Measurements from ENCODE around the gene ERCC1.

Gene ERCC1

DNA sequence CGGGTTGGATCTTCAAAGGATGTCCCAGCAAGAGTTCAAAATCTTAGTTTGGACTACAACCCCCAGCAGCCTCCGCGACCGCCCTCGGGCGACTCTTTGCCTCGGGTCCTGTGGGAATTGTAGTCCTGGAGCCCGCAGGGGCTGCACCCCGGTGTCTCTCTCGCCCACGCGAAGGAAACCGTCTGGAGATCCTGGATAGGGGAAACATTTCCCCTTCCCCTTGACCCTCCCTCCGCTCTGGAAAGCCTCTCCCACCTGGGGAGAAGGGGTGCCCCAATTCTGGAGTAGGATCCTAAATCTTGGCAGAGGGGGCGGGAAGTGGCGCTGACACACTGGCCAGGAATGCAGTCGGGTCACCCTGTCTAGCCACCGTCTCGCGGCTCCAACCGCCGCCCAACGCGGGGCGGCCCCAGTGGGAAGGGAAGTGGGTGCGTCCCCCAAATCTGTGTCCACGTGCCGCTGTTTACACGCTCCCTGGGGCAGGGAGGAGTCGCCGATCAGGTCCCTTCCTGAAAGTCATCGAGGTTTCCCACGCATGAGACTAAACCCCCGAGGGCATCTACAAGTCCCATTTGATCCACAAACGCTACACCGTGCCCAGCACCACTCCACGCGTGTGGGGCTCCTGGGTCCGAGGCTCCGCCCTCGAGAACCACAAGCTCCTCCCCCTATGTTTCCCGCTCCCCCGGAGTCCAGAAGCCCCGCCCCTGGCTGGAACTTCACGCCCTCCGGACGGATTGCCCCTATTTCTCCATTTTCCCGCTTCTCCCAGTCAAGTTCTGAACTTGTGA is 18.1 kb downstream of the ERCC1 start:
- peak; percentile 93 for DNase-seq (ENCODE audit: low spot score)

DNA sequence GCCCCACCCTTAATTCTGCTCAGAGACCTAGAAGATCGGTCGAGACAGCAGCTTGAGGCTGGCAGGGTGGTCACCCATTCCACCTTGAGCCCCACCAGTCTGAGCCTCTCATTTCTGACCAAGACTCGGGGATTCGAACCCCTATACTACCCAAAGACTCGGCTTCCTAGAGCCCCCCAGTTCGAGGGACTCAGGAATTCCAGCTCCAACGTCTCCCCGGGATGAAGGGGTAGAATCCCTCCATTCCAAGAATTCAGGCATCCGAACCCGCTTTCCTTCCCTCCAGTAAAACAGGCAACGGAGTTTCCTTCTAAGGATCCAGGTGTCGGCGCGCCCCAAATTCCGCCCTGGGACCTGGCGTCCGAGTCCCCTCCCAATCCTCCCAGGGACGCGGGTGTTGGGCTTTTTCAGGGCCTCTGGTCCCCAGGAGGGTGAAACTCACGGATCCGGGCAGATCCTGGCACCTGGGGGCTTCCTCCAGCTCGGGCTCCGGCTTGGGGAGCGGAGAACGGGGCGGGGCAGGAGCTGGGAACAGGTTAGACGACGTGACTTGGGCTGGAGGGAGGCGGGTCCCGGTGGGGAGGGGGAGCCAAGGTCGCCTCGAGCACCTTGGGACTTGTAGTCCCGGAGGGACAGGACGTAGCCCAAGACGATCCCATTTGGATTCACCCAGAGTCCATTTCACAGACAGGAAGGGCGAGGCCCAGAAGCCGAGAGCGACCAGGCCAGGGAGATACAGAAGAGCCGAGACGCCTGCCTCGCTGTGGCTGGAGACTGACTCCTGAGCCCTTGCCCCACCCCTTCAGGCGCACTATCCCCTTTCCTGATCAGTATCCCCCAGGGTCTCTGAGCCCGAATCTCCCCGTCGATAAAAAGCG is 18.9 kb downstream of the ERCC1 start, which contains the start of gene PPP1R13L:
Gene PPP1R13L, minus strand, starts transcription at position 513 of the 878 bp plus-strand sequence. CDS start 6,751 bp downstream, outside the sequence.
- DNase-seq (ENCODE audit: low spot score), result peak; percentile 87

DNA sequence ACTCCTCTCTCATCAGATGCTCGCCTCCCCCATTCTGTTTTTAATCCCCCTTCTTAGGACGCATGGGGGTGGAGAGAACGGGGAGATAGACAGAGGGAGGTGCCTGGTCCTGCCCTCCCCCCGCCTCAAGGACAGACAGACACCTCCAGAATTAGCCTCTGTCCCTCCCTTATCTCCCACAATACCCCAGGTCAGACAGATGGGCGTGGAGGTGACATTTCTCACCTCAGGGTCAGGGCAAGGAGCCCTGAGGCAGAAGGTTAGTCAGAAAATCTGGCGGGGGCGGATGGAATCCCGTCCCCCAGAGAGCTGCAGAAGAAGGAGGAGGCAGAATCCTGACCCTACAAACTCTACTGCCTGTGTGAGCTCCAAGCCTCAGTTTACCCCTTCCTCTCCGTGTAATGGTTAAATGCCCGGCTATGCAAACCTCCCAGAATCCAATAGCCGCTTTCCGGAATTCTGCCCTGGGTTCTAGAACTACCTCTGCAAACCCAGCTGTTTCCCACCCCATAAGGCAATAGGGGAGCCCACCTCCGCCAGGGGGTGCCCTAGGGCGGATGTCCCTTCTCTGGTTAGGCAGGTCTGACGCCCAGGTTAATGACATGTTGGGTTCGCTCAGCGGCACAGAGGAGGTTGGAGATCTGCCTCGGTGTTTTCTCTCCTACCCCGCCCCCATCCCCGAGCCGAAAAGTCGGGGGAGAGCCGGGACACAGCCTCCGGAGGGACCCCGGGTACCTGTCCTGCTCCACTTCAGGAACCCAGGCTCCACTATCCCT is 19.7 kb downstream of the ERCC1 start:
- peak; percentile 70 for DNase-seq (ENCODE audit: low spot score)

DNA sequence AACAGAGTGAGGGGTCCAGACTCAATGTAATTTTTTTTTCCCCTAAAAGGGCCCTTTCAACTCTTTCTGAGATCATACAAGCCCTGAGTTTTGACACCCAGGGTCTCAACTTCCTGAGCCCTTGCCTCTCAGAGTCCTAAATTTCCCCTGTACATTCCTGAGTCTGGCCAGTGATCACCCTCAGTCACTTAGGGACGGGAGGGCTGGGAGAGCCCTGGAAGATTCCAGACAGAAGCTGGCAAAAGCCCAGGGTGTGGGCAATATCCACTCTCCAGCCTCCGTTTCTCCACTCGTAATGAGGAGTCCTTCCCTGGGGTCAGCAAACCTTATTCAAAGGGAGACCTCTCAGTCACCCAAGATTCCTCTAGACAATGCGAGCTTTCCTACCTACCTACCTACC is 20.4 kb downstream of the ERCC1 start:
- DNase-seq (ENCODE audit: low spot score), result peak; percentile 10

DNA sequence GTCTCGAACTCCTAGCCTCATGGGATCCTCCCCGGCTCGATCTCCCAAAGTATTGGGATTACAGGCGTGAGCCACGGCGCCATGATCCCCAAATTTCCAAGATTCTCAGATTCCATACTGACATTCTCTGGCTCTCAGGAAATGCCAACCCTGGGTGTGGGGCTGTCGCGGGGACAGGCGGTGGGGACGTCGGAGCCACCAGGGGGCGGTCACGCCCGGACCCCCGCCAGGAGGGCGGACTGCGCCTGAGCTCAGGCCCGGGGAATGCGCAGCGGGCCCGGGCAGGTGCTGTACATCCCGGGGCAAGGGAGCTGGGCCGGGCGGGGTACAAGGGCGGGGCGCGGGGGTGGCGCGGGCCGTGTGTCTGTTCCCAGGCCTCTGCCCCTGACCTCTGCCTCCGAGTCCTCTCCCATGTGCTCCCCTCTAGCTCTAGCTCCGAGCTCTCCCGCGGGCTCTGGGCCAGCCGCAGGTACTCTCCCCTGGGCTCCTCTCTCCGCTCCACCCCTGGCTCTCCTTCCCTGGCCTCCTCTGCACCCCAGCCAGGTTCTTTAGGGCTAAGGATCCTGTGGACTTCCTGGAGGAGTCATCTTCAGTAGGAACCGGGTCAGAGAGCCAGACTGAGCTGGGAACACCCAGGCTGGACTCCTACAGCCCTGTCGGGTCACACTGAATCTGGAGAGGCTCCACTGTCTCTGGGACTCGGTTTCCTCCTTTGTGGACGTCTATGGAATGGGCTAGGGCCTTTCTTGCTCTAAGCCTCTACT is 21.2 kb downstream of the ERCC1 start:
- peak; percentile 92 for DNase-seq (ENCODE audit: low spot score)

DNA sequence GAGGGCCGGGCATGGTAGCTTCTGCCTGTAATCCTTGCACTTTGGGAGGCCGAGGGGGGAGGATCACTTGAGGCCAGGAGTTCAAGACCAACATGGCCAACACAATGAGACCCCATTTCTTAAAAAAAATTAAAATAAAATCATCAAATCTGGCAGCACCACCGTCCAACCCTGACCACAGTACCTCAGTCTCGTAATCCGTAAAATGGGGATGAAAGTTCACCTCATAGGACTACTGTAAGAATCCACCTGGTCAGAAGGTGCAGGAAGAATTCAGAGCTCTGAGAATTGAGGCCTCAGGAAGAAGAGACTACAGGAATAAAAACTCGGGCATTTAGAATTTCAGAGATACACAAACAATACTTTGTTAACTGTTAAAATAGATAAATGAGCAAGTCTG is 21.9 kb downstream of the ERCC1 start:
- DNase-seq (ENCODE audit: low spot score), result no peak

DNA sequence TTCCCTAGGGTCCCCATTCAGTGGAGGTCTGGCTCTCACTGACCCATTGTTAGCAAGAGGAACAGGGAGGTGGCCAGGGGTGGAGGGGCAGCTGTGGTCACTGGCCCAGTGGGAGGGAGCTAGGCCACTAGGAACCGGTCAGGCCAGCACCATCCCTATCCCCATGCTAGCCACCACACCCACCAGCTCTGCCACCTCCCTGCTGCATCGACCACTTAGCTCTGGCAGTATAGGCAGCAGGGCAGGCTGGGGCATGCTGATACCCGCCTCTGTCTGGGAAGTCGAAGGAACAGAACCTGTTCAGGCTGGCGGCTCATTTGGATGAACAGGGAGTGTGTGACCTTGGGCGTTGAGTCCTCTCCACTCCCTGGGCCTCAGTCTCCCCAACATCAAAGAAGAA is 23.5 kb downstream of the ERCC1 start:
- DNase-seq (ENCODE audit: low spot score), result peak; percentile 24

DNA sequence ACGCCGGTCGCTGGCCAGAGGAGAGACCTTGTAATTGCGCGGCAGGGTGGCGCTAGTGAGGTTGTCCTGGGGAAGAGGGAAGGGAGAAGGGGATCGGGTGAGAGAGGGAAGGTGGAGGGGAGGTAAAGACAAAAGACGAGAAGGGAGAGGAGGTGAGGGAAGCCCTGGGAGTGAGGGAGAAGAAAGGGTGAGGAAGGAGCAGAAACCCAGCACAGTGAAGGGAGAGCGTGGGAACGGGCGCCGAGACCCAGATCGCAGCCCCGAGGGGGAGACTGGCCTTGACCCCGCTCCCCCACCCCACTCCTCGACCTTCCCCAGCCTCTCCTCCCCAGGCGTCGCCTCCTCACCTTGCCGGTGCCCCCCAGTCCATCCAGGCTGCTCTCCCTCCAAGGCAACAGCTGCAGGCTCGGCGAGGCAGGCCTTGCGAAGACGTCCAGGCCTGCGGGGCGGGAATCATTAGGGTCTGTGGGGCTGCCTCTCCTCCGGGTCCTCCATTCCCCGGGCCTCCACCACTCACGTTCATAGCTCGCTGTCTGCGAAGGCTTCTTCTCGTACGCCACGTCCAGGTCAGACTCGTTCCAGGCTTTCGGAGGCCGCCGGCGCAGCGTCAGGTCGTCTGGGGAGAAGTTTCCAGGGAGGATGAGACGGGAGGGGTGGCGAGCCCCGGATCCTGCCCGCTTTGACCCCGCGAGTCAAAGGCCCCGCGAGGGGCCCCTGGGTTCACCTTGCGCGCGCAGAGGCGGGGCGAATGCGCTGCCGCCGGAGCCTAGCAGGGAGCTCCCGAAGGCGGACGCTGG is 27.7 kb downstream of the ERCC1 start:
- no peak for DNase-seq (ENCODE audit: low spot score)

DNA sequence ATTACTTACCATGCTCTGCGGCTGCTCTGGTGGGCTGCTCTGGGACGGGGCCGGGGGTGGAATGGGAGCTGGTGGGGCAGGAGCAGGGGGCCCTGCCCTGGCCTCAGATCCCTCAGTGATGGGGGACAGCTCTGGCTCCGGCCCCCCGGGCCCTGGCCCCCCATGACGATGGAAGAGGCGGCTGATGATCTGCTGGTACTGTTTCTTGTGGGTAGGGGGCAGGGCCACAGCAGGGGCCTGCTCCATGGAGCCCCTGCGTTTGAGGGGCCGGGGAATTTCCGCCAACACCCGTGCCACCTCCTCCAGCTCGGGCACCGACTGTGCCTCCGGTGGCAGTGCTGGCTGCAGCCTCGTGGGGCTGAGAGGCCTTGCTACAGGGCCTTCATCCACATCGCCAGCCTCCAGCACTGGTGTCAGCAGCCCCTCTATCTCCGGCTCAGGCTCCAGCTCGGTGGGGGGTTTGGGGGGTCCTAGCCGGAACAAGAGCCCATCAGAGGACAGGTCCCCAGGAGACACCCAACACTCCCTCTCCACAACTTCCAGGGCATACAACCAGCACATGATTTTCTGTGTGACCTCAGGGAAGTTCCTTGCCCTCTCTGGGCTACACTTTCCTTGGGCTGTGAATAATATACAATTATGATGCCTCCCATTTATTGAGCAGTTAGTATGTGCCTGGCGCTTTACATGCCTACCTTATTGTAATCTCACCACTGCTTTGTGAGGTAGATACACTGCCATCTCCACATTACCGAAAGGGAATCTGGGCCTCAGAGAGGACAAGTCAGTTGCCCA is 31.6 kb downstream of the ERCC1 start:
- DNase-seq (ENCODE audit: low spot score), result no peak

DNA sequence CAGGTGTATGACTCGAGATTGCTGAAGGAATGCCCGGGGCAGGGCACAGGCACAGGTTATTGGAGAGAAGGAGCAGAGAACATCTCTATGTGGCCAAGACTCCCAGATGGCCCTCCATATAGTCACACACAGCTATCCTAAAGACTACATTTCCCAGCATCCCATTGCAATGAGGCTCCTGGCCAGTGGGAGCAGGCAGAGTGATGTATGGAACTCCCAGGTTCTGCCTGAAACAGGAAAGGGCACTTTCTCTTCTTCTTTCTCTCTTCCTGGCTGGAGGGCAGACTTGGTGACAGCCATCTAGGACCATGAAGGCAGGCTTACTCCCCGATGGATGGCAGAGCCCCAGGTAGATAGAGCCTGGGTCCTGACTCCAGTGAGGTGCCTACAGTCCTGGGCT is 32.4 kb downstream of the ERCC1 start:
- peak; percentile 65 for DNase-seq (ENCODE audit: low spot score)

DNA sequence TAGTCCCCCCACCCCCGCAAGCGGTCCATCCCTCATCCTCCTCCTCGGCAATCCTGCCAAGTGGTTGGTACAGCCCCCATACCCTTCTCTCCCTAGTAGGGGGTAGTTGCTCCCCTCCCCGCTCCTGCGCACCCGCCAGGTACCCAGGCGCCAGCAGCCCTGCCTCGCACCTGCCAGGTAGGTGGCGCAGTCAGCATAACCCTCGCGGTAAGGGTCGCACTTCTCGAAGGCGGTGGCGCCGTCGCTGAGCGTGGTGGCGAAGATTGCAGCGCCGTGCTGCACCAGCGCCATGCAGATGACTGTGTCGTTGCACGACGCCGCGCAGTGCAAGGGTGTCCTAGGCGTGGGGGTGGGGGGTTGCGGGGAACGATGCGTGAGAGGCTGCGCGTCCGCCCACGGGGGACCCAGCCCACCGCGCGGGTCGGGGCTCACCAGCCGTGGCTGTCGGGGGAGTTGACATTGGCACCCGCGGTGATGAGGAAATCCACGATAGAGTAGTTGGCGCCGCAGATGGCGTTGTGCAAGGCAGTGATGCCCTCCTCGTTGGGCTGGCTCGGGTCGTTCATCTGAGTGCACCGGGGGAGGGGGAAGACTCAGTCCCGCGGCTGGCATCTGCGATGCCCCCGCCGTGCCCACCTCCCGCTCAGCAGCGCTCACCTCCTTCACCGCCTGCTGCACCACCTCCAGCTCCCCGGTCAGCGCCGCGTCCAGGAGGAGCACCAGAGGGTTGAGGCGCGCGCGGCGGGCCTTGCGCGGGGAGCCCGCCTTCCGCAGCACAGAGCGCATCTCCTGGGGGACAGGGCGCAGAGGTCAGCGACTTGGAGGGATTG is 38.1 kb downstream of the ERCC1 start:
- DNase-seq (ENCODE audit: low spot score), result peak; percentile 27

DNA sequence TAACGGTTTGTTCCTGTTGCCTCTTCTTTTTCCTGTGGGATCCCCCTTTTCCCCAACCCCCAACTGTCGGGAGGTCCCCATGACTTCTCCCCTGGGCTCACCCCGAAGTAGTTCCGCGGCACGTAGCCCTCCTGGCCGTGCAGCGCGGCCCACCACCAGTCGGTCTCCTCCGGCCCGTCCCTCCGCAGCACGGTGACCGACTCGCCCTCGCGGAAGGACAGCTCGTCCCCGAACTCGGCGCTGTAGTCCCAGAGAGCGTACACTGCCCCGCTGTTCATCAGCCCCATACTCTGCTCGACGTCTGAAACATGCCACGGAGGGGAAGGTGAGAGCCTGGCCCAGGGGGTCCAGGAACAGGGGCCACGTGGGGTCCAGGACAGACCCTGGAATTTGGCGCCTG is 41.3 kb downstream of the ERCC1 start:
- peak; percentile 24 for DNase-seq (ENCODE audit: low spot score)

DNA sequence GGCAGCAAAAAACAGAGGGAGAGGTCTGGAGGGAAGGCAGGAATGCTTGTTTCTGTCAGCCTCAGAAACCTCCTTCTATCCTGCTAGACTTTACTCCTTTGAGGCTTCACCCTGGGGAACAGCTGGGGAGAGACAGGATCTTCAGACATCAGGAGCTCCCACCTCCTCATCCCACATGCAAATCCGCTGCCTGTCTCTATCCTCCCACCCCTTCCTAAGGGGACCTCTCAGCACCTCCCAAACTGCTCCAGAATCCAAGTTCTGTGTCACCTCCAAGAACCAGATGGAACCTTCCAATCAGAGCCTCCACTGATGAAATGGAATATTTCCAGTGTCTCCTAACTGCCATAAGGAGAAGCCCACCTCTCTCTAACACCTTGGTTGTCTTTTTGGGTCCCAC is 43.6 kb downstream of the ERCC1 start:
- no peak for DNase-seq (ENCODE audit: low spot score)

DNA sequence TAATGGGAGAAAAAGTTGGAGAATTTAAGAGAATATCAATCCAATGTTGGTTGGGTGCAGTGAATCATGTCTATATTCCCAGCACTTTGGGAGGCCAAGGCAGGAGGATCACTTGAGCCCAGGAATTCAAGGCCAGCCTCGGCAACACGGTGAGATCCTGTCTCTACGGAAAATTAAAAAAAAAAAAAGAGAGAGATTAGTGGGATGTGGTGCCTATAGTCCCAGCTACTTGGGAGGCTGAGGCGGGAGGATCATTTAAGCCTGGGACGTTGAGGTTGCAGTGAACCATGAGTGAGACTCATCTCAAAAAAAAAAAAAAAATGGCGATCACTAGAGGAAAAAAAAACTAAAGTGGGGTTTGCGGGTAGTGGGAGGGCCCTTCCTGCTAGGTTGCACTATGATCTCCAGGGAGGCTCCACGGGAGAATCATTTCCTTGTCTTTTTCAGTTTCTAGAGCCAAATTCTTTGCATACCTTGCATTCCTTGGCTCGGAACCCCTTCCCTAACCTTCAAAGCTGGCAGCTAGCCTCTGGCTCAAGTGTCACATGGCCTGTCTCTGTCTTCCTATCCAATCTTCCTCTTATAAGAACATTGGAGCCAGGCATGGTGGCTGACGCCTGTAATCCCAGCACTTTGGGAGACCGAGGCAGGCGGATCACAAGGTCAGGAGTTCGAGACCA is 47.5 kb downstream of the ERCC1 start:
- no peak for DNase-seq (ENCODE audit: low spot score)

DNA sequence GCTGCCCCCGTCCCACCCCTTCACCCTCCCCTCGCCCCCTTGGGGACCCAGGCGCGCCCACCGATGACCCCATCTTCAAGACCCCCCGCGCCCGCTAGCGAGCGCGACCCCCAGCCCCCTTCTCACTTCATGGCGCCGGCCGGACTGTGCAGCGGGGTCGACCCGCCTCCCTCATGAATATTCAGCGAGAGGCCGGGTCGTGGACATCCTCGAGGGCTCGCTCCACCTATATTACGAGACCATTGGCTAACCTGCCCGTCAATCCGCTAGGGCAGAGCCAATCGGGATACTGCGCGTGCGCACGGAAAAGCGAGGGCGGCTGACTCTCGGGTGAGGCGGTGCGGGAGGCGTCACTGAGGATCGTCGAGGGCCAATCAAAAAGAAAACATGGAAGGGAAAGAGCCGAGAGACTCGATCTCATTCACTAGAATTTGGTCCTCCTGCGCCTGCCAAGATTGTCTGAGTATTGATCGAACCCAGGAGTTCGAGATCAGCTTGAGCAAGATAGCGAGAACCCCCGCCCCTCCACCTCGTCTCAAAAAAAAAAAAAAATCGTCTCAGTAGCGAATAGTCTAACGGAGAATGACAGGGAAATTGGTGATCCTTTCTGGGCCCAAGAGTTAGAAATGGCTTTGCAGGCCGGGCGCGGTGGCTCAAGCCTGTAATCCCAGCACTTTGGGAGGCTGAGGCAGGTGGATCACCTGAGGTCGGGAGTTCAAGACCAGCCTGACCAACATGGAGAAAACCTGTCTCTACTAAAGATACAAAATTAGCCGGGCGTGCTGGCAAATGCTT is 53.1 kb downstream of the ERCC1 start, which contains the start of gene ERCC2:
Gene ERCC2, minus strand, starts transcription at position 164 of the 795 bp plus-strand sequence. Its CDS starts 33 bp downstream, at position 131.
- DNase-seq (ENCODE audit: low spot score), result peak; percentile 100

DNA sequence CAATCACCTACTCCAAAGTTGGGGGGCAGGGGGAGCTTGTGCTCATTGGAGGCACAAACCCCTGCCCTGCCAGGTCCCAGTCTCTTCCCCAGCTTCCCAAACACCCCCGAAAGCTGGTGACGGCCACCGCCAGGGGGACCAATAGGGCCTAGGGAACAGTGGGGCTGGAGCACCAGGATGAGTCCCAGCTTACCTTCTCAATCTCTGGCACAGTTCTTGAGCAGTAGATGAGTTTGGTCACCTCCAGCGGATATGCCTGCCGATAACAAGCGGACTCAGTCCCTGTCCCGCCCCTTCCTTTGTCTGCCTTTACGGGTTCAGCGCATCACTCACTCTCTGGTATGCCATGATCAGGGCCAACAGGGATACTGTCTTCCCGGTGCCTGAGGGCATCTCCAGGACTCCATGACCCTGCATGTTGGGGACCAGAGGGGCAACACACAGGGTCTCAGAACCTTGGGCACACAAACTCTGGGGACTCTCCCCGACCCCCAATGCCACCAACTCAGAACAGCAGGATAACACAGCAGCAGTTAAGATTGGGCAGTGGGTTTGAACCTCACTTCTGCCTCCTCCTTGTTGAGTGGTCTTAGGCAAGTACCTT is 54.9 kb downstream of the ERCC1 start:
- peak; percentile 24 for DNase-seq (ENCODE audit: low spot score)

DNA sequence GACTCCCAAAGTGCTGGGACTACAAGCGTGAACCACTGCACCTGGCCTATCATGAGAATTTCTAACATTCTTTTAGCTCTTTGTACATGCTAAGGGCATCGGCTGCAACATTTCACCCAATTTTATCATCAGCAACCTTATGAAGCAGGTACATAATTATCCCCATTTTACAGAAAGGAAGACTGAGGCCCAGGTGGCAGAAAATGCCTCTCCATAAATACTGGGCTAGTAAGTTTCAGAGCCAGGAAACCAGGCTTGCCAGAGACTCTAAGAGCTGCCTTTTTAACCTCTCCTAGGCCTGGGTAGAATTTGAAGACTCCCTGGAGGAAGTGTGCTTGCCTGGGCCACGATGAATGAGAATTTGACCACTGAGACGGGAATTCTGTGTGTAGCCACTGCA is 55.6 kb downstream of the ERCC1 start:
- no peak for DNase-seq (ENCODE audit: low spot score)
